GM18873 (cell line): ENCODE measurements around the gene GIMAP7.

Experiments used
- ATAC-seq: cut with Tn5 transposase; IDR thresholded peaks from one replicate; pipeline ENCODE4 v1.9.1; 2021; ENCODE audit warnings: mild to moderate bottlenecking, moderate library complexity, moderate number of reproducible peaks; ENCODE audit not compliant: unreplicated experiment, low FRiP score

Gene GIMAP7

DNA sequence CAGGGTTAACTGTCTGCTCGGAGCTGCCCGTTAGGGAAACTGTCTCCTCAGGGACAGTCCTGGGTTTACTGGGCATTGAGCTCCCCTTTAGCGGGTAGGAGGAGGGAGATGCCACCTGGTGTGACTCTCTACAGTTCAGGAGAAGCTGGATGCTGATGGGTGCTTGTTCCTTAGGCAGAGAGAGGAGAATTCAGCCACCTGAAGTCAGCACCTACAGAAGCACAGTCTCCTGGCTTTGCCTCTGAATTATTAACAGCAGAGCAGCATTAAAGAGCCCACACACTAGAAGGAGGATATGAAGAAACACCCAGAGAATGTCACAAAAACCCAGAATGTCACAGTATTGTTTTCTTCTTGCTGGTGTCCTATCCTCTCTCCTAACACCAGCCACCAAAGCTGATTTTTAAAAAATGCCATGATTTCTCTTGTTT, 53.2 kb downstream of the GIMAP7 start:
- ATAC-seq, result no peak

DNA sequence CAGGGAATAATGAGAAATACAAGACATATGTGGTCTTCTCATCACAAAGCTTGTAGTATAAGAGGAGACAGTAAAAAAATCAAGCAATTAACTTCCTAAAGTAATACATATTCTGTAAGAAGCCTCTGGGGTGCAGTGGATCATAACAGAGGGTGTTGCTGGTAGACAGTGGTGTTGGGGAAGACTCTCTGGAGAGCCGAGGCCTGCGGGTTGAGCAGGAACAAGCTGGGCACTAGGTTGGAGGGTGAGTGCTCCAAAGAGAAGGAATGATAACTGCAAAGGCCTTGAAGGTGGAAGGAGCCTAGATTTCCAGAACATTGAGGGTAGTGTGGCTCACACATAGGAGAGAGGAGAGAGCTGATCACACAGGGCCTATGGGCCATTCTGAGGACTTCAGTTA, 54.0 kb downstream of the GIMAP7 start:
- no peak for ATAC-seq

DNA sequence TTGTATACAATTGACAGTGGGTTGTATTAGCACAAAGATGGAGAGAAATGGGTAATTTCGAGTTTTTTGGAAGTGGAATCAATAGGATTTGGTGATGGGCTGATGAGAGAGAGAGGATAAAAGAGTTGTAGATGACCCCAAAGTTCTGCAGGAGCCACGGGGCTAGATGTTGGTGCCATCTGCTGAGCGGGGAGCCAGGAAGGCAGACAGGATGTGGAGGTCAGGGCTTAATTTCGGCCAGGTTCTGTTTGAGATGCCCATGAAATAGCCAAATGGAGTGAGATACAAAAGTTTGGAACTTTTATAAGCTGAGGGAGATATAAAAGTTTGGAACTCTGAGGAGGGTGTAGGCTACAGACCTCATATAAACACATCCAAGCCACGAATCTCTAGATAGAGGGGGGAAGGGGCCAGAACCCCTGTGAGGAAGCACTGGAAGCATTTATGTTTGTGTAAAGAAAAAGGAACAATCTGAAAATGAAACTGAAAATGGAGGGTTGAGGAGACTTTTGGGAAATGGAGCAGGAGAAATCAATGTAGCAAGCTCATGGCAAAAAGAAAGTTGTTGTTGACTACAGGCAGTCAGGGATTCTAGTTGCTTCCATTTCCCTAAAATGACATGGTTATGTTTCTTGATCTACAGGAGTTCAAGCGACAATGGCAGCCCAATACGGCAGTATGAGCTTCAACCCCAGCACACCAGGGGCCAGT, 54.7 kb downstream of the GIMAP7 start:
- ATAC-seq, result no peak
